Right ventricle myocardium inferior (tissue), 1 donor: Measurements from ENCODE around the gene NIPAL4. TPM values are rescaled to one million over a fixed set of nuclear protein-coding genes. Genes with fewer than 3 reads are reported as not detected.
A peak's percentile ranks its signal among the peaks of the same experiment; 100 is the strongest.
"Not testable (repeated sequence)": the region's sequence is repeated elsewhere in the genome, so short reads cannot be mapped to it uniquely, and the experiment has no call there.

Experiments
- ATAC-seq: fragments of 200-7000 bp; cut with Tn5 transposase; one replicate; pipeline ENCODE4 v1.9.1; 2020; ENCODE audit warnings: mild to moderate bottlenecking, moderate library complexity
- DNase-seq: peaks from one replicate; pipeline ENCODE4 v3.0.0; 2021; ENCODE audit errors: missing footprints
- intact Hi-C: fragments of 100-400 bp; cut with DNase I; formaldehyde crosslinking; loops from one replicate; pipeline ENCODE4 v1.11.0; 2022
- total RNA-seq: library from RNA; stranded (reverse); fragmentation: NEBNext Ultra II Directional; extraction: Animal tissue kit (Norgen Biotek cat#: 25700); gene quantifications from one replicate; pipeline ENCODE4 v1.2.1, GENCODE V29; 2021
- donor health status: DM: no; HTN: yes; CAD: no; lungs with severe emphysema.

The NIPAL4 gene
- total RNA-seq, 1 donor from 2014 or later = not detected

- no peak for ATAC-seq
- no peak for DNase-seq
- intact Hi-C loops = no loop called here
These were observed 19.8 kb downstream of the NIPAL4 start for GRCh38 chr5:157479612-157480510.

DNA sequence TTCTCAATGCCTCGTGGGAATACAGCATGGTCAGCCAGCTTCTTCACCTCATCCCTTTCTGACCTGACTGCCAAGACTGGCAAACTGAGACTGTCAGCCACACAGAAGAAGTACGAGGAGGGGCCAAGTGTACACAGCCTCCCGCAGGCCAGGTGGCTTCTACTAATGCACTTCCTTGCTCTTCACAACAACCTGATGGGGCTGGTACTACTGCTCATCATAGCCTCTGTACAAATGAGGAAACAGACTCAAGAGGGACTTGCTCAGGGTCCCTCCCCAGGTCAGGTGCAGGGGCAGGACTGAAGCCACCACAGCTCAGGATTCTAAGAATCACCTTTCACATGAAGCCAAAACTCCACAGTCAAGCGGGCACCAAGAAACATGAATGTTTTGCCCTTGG is 21.3 kb downstream of the NIPAL4 start:
- intact Hi-C loops = no loop called here
- DNase-seq (no peak), ATAC-seq (no peak)

GRCh38 chr5:157481666-157482065 is 21.7 kb downstream of the NIPAL4 start:
- intact Hi-C loops = no loop called here
- DNase-seq = no peak
- no peak for ATAC-seq

DNA sequence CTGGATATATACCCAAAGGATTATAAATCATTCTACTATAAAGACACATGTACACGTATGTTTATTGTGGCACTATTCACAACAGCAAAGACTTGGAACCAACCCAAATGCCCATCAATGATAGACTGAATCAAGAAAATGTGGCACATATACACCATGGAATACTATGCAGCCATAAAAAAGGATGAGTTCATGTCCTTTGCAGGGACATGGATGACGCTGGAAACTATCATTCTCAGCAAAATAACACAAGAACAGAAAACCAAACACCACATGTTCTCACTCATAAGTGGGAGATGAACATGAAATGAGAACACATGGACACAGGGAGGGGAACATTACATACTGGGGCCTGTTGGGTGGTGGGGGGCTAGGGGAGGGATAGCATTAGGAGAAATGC is 22.7 kb downstream of the NIPAL4 start:
- DNase-seq, intact Hi-C loops, ATAC-seq: not testable (repeated sequence)

GRCh38 chr5:157484768-157485167 is 24.8 kb downstream of the NIPAL4 start:
- DNase-seq (peak; percentile 67), ATAC-seq (peak; percentile 91)
- intact Hi-C loops = no loop called here

DNA sequence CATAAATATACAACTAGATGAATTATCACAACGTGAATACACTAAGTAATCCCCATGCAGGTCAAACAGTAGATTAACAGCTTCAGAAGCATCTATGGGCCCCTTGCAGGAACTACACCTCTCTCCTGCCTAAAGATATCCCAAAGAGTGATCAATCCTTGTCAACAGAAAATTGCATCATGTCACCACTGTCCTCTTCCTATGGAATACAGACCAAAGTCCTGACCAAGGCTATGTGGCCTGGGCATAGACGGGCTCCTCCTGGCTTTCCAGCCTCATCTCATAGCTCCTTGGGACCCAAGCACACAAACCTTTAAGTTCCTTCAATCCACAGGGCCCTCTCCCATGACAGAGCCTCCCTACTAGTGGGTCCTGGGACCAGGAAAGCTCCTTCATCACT is 25.3 kb downstream of the NIPAL4 start:
- intact Hi-C loops = no loop called here
- DNase-seq = no peak

GRCh38 chr5:157485811-157486210 is 25.8 kb downstream of the NIPAL4 start:
- ATAC-seq (no peak), DNase-seq (no peak)
- intact Hi-C loops = no loop called here

More for the DNA sequence above, 25.3 kb downstream of the NIPAL4 start:
- ATAC-seq = no peak

GRCh38 chr5:157486221-157486681 is 26.2 kb downstream of the NIPAL4 start:
- intact Hi-C loops = no loop called here
- DNase-seq = no peak
- no peak for ATAC-seq

GRCh38 chr5:157486861-157487260 is 26.8 kb downstream of the NIPAL4 start:
- ATAC-seq = no peak
- intact Hi-C loops = no loop called here

DNA sequence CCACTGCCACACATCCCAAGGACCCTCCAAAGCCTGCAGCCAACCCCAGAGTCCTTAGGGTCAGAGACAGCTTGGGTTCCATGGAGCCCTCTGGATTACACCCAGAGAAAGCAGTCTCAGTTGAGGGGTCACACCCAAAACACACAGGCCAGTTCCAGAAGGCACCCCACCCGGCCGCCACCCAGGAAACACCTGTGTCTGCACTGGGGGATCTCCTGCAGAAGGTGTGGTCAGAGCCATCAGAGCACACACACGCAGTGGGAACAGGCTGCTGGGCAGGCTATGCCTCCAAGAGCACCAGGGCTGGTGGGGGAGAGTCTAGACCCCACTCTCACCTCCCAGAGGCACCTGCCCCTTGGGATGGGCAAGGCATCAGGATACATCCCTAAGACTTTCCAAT is 27.3 kb downstream of the NIPAL4 start:
- intact Hi-C loops = no loop called here
- no peak for DNase-seq
- ATAC-seq = no peak

More at GRCh38 chr5:157486861-157487260, 26.8 kb downstream of the NIPAL4 start:
- no peak for DNase-seq

DNA sequence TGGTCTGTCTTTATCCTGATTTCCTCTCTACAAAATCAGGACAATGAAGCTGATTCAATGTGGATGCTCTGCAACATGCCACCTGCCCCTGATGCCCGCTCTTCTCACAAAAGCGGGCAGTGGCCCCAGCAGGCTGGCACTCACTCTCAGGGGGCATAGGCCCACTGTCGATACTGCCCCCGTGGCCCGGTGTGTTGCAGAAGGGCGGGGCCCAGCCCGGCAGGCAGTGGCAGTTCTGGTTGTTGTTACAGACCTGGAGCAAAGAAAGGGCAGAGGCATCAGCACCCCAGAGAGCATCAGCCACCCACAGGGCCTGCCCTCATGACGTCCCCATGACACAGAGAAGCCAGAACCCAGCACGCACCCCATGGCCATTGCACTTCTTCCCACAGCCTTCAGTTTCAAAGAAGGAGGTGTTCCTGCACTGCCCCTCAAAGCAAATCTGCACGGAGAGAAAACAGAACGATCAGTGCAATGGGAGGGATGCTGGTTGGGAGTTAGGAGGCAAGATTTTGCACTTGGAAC is 31.5 kb downstream of the NIPAL4 start:
- intact Hi-C loops = no loop called here
- DNase-seq = no peak
- no peak for ATAC-seq

DNA sequence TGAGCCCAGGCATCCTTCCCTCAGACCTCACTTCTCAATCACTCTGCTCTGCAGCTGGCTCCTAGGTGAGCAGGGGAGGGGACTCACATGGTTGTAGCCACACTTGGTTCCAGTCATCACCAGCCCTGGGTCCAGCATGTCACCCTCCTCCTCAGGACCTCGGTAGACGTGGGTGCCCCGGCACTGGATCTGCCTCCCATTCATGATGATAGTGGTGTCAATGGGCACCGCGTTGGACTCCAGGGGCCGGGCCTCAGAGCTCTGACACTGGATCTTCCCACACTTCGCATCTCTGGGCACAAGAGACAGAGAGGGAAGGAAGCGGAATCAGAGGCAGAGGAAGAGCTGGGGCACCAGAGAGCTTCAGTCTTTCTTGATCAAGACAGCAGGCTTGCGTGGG is 32.9 kb downstream of the NIPAL4 start:
- intact Hi-C loops = no loop called here
- ATAC-seq = no peak
- DNase-seq = no peak

- no peak for ATAC-seq
- no peak for DNase-seq
- intact Hi-C loops = no loop called here
These were observed 34.3 kb downstream of the NIPAL4 start for GRCh38 chr5:157494178-157494832.

GRCh38 chr5:157496864-157497263 is 36.9 kb downstream of the NIPAL4 start:
- DNase-seq = no peak
- ATAC-seq = peak; percentile 71

DNA sequence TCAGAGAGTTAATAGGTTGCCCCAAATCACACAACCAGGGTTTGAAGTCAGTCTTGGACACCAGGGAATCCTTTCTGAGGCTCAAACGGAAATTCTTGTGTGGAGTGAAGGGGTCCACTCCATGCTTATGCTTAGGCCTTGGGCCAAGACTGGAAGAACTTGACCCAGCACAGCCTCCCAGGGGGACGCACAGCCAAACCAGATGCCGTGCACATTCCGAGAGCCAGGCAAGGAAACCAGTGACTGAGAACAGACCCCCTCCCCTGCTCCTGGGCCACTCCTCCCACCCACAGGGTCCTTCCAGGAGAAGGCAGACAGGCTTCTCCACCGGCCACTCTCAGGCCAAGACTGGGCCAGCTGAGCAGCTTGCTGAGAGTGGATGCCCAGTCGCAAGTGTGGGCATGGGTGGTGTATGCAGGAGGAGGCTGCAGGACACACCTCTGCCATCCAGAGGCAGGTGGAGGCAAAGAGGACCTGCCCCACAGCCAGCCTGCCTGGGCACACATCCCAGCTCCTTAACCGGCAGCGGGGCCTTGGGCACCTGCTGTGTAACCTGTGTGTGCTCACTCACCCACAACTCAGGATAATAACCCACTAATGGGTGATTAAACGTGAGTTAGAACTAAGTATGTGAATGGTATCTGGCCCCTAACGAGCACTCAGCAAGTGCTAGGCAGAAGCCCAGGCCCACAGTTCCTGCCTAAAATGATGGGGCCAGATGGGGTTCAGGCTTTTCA is 38.0 kb downstream of the NIPAL4 start:
- peak; percentile 29 for ATAC-seq
- DNase-seq = no peak
- intact Hi-C loops = no loop called here

More at GRCh38 chr5:157496864-157497263, 36.9 kb downstream of the NIPAL4 start:
- intact Hi-C loops = no loop called here

DNA sequence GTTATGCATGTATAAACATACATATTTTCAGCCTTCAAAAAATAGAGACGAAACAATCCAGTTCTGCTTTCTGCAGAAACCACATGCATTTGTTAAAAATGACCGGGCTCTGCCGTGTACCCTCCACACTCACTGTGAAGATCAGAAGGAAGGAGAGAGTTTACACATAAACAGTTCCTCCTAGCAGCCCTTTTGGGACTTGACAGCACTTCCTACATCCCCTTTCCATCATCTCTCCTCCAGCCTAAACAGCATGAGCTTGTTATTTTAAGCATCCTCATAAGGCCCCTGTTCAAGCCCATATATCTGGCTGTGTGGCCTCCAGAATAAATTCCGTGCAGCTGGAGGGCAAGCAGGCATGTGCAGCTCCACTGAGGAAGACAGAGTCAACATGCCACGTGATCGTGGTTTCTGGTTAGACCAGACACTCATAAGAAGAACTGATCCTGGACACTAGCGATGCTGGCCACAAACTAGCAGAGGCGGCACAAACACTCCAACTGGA is 42.2 kb downstream of the NIPAL4 start:
- DNase-seq = no peak
- peak; percentile 52 for ATAC-seq
- intact Hi-C loops = no loop called here

- ATAC-seq (no peak), DNase-seq (no peak)
- intact Hi-C loops = no loop called here
These were observed 44.0 kb downstream of the NIPAL4 start for GRCh38 chr5:157504053-157504452.

- intact Hi-C loops = no loop called here
- DNase-seq (no peak), ATAC-seq (no peak)
These were observed 45.5 kb downstream of the NIPAL4 start for GRCh38 chr5:157505496-157505895.

DNA sequence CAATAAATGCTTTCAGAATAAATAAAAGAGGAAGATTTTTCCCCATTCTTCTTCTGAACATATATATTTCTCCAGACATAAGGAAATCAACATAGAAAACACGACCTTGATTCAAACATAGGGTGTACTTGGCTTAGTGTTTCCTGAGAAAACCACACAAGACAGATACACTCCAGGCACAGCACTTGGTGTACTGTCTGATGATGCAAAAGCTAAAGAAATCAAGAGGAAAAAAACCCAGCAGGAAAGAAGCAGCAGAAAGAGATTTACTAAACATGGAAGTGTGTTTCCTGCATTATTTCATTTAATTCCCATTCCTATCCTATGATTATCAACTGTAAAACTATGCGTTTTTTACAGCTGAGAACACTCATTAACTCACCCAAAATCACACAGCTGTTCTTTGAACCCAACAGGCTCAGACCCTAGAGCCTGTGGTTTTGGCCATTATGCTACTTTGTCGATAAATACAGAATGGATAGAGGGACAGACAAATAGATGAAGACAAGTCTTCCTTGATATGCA is 46.1 kb downstream of the NIPAL4 start:
- DNase-seq (no peak), ATAC-seq (no peak)
- intact Hi-C loops = no loop called here
